MM.1S (cell line): ENCODE measurements around the gene FAM219A.

Experiments used
- CTCF ChIP-seq: fragments of 300-600 bp; sonication (generic); IDR thresholded peaks from 2 replicates; pipeline ENCODE4 v1.5.1; 2016; ENCODE audit warnings: antibody characterized with exemption, low read length, mixed read lengths
- EZH2 ChIP-seq: fragments of 300-600 bp; sonication (generic); optimal IDR thresholded peaks from 2 replicates; pipeline ENCODE3; 2017; ENCODE audit warnings: low read depth, mild to moderate bottlenecking, antibody characterized with exemption, low read length, mixed read lengths

- TF ChIP-seq CTCF (no peak), EZH2 (no peak)
Measured at GRCh38 chr9:34443533-34443932, 14.8 kb downstream of the FAM219A start.
